HepG2 (cell line): ENCODE data around the gene MPST. TPM values are rescaled to one million over a fixed set of nuclear protein-coding genes. Genes with fewer than 3 reads are reported as not detected.

Experiments used
- ATF7 ChIP-seq, 2 experiments: fragments of 450-650 bp in 1 of 2; sonication (generic) in 1 of 2; formaldehyde crosslinking in 1 of 2; IDR thresholded peaks; 2 replicates each; pipeline versions ENCODE4 v1.4.0 to v1.6.1; 2016 to 2020; ENCODE audit warnings: antibody characterized with exemption in 1 of 2, mild to moderate bottlenecking in 1 of 2, missing genetic modification reagents in 1 of 2
- MED13 ChIP-seq: sonication (generic); formaldehyde crosslinking; IDR thresholded peaks from 2 replicates; pipeline ENCODE4 v1.5.0; 2020; ENCODE audit warnings: missing genetic modification reagents
- MZF1 ChIP-seq: sonication (generic); formaldehyde crosslinking; IDR thresholded peaks from 2 replicates; pipeline ENCODE4 v1.8.1; 2023; ENCODE audit warnings: mild to moderate bottlenecking, missing genetic modification reagents, borderline replicate concordance
- PAXIP1 ChIP-seq: sonication (generic); formaldehyde crosslinking; conservative IDR thresholded peaks from 2 replicates; pipeline ENCODE4 v1.4.0; 2020; ENCODE audit warnings: mild to moderate bottlenecking, missing genetic modification reagents, moderate library complexity
- TBL1XR1 ChIP-seq: fragments of 150-350 bp; IDR thresholded peaks from 2 replicates; pipeline ENCODE4 v1.6.1; 2014; ENCODE audit warnings: borderline replicate concordance, low read length; ENCODE audit not compliant: partially characterized antibody
- polyA plus RNA-seq, 8 experiments: library from polyadenylated mRNA; depleted of rRNA in 3 of 8; stranded (reverse) in 7 of 8; unstranded in 1 of 8; fragments of >200 nt; fragmentation: Illumina TruSeq in 4 of 8; extraction: Trizol in 4 of 8; gene quantifications; 2 replicates each; pipeline versions ENCODE4 v1.2.1 to v1.2.3, GENCODE V29; 2011 to 2016; ENCODE audit warnings: low read depth in 4 of 8, missing spikeins in 1 of 8, mixed read lengths in 1 of 8; ENCODE audit not compliant: insufficient read depth in 1 of 8
- total RNA-seq, 5 experiments: library from RNA; depleted of rRNA; stranded (reverse); fragments of >200 nt; fragmentation: Illumina TruSeq; extraction: Trizol; gene quantifications; 2 replicates each; pipeline ENCODE4 v1.2.3, GENCODE V29; 2016; ENCODE audit warnings: low read depth in 1 of 5
- TF ChIP-seq, protein P1 (sequence below): sonication (generic); formaldehyde crosslinking; conservative IDR thresholded peaks from 2 replicates; pipeline ENCODE4 v1.5.0; 2020; ENCODE audit warnings: missing genetic modification reagents
- TF ChIP-seq, protein P2 (sequence below), 2 experiments: sonication (generic) in 1 of 2; formaldehyde crosslinking in 1 of 2; IDR thresholded peaks; 2 replicates each; pipeline versions ENCODE4 v1.4.0 to v1.6.1; 2018 to 2020; ENCODE audit warnings: missing genetic modification reagents in 2 of 2, borderline replicate concordance in 1 of 2, low read depth in 1 of 2, mild to moderate bottlenecking in 1 of 2, missing biosample characterization in 1 of 2

MPST gene
- total and polyA plus RNA-seq, 2 of the 13 experiments (the other 11 are each of a cell fraction or from before 2014, with no cell fraction given) = 133 to 141 TPM

DNA sequence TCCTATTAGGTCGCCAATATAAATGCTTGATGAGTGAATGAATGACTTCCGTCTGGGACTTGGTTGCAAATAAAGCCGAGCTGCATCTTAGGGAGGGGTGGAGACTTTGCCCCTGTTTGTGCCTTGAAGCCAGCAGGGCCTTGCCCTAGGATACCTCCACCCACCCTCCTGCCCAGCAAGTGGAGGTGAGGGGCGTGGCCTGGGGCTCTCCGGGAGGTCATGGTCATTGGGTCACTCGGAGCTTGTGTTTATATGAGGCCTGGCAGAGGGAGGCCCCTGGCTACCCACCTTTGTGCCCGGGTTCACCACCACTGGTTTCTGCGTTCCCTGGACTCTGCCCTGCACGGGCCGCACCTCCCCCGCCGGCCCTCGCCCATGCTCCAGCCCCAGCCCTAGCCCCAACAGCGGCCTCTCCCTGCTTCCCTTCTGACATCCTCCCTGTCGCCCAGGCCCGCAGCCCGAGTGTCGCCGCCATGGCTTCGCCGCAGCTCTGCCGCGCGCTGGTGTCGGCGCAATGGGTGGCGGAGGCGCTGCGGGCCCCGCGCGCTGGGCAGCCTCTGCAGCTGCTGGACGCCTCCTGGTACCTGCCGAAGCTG, 4.3 kb downstream of the MPST start (continued):
- TF ChIP-seq, protein P1, sequence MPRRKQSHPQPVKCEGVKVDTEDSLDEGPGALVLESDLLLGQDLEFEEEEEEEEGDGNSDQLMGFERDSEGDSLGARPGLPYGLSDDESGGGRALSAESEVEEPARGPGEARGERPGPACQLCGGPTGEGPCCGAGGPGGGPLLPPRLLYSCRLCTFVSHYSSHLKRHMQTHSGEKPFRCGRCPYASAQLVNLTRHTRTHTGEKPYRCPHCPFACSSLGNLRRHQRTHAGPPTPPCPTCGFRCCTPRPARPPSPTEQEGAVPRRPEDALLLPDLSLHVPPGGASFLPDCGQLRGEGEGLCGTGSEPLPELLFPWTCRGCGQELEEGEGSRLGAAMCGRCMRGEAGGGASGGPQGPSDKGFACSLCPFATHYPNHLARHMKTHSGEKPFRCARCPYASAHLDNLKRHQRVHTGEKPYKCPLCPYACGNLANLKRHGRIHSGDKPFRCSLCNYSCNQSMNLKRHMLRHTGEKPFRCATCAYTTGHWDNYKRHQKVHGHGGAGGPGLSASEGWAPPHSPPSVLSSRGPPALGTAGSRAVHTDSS (CRISPR knock-in tag) = no peak
- TF ChIP-seq PAXIP1 (CRISPR knock-in tag) (peak; percentile 96), MZF1 (no peak), MED13 (CRISPR knock-in tag) (0 out of 2 replicates have a peak, but pooled peaks have one; percentile 37), TBL1XR1 (peak; percentile 37), ATF7 (IDR thresholded peaks at IDR 0.05) (no peak), ATF7 (CRISPR knock-in tag; IDR thresholded peaks at IDR 0.05) (no peak)
- TF ChIP-seq, protein P2, sequence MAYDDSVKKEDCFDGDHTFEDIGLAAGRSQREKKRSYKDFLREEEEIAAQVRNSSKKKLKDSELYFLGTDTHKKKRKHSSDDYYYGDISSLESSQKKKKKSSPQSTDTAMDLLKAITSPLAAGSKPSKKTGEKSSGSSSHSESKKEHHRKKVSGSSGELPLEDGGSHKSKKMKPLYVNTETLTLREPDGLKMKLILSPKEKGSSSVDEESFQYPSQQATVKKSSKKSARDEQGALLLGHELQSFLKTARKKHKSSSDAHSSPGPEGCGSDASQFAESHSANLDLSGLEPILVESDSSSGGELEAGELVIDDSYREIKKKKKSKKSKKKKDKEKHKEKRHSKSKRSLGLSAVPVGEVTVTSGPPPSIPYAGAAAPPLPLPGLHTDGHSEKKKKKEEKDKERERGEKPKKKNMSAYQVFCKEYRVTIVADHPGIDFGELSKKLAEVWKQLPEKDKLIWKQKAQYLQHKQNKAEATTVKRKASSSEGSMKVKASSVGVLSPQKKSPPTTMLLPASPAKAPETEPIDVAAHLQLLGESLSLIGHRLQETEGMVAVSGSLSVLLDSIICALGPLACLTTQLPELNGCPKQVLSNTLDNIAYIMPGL (CRISPR knock-in tag; IDR thresholded peaks at IDR 0.05; ENCODE audit: borderline replicate concordance in 1 of 2, low read depth in 1 of 2) = peak in 1 of 2 experiments; percentile 32; a peak in 1 of 4 replicates
